SK-N-SH (cell line): Measurements from ENCODE around the gene SYT5.

Experiments used
- SIN3A ChIP-seq: IDR thresholded peaks from 2 replicates; pipeline ENCODE4 v1.6.1; 2012; ENCODE audit warnings: low read depth, mild to moderate bottlenecking, low read length, moderate library complexity, borderline replicate concordance
- SMC3 ChIP-seq: IDR thresholded peaks from 2 replicates; pipeline ENCODE4 v1.6.1; 2012; ENCODE audit warnings: low read depth, low read length, improper control_type of control experiment
- TAF1 ChIP-seq: IDR thresholded peaks from 2 replicates; pipeline ENCODE4 v1.6.1; 2012; ENCODE audit warnings: low read depth, mild to moderate bottlenecking, low read length, moderate library complexity, borderline replicate concordance
- TF ChIP-seq, protein P1 (sequence below): IDR thresholded peaks from 2 replicates; pipeline ENCODE4; 2012
- TF ChIP-seq, protein P2 (sequence below): fragments of 200-600 bp; sonication (generic); IDR thresholded peaks from 2 replicates; pipeline ENCODE4 v1.6.1; 2017; ENCODE audit warnings: antibody characterized with exemption, mild to moderate bottlenecking, moderate library complexity
- TF ChIP-seq, protein P3 (sequence below): IDR thresholded peaks from 2 replicates; pipeline ENCODE4 v1.6.1; 2012; ENCODE audit warnings: mild to moderate bottlenecking, low read depth, low read length, moderate library complexity

DNA sequence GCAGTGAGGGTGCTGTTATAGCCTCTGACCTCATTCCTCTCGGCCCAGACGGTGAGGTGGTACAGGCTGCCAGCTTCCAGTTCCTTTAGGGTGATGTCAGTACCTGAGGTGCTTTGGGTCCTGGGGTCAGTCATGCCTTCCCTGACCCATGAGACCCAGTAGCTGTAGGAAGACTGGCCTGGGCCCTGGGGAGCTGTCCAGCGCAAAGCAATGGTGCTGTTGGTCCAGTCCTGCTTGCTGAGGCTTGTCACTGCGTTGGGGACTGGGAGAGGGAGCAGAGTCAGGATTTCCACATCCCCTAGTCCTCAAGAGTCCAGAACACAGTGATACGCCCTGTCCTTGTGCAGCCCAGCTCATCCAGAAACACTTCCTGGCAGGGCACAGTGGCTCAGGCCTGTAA lies 18.6 kb upstream of the SYT5 start:
- TF ChIP-seq SMC3 (no peak), SIN3A (no peak), TAF1 (no peak)
- TF ChIP-seq, protein P1, sequence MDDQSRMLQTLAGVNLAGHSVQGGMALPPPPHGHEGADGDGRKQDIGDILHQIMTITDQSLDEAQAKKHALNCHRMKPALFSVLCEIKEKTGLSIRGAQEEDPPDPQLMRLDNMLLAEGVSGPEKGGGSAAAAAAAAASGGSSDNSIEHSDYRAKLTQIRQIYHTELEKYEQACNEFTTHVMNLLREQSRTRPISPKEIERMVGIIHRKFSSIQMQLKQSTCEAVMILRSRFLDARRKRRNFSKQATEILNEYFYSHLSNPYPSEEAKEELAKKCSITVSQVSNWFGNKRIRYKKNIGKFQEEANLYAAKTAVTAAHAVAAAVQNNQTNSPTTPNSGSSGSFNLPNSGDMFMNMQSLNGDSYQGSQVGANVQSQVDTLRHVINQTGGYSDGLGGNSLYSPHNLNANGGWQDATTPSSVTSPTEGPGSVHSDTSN: no peak
- TF ChIP-seq, protein P2, sequence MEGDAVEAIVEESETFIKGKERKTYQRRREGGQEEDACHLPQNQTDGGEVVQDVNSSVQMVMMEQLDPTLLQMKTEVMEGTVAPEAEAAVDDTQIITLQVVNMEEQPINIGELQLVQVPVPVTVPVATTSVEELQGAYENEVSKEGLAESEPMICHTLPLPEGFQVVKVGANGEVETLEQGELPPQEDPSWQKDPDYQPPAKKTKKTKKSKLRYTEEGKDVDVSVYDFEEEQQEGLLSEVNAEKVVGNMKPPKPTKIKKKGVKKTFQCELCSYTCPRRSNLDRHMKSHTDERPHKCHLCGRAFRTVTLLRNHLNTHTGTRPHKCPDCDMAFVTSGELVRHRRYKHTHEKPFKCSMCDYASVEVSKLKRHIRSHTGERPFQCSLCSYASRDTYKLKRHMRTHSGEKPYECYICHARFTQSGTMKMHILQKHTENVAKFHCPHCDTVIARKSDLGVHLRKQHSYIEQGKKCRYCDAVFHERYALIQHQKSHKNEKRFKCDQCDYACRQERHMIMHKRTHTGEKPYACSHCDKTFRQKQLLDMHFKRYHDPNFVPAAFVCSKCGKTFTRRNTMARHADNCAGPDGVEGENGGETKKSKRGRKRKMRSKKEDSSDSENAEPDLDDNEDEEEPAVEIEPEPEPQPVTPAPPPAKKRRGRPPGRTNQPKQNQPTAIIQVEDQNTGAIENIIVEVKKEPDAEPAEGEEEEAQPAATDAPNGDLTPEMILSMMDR: no peak
- TF ChIP-seq, protein P3, sequence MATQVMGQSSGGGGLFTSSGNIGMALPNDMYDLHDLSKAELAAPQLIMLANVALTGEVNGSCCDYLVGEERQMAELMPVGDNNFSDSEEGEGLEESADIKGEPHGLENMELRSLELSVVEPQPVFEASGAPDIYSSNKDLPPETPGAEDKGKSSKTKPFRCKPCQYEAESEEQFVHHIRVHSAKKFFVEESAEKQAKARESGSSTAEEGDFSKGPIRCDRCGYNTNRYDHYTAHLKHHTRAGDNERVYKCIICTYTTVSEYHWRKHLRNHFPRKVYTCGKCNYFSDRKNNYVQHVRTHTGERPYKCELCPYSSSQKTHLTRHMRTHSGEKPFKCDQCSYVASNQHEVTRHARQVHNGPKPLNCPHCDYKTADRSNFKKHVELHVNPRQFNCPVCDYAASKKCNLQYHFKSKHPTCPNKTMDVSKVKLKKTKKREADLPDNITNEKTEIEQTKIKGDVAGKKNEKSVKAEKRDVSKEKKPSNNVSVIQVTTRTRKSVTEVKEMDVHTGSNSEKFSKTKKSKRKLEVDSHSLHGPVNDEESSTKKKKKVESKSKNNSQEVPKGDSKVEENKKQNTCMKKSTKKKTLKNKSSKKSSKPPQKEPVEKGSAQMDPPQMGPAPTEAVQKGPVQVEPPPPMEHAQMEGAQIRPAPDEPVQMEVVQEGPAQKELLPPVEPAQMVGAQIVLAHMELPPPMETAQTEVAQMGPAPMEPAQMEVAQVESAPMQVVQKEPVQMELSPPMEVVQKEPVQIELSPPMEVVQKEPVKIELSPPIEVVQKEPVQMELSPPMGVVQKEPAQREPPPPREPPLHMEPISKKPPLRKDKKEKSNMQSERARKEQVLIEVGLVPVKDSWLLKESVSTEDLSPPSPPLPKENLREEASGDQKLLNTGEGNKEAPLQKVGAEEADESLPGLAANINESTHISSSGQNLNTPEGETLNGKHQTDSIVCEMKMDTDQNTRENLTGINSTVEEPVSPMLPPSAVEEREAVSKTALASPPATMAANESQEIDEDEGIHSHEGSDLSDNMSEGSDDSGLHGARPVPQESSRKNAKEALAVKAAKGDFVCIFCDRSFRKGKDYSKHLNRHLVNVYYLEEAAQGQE: peak; percentile 92
